HG02970 (cell line): Measurements from ENCODE around the gene KCNA3.

Source experiments
- ATAC-seq: cut with Tn5 transposase; IDR thresholded peaks from one replicate; pipeline ENCODE4 v1.9.1; 2021; ENCODE audit warnings: mild to moderate bottlenecking, moderate library complexity, moderate number of reproducible peaks; ENCODE audit not compliant: unreplicated experiment, low FRiP score

The KCNA3 gene

GRCh38 chr1:110643879-110644472, 30.8 kb downstream of the KCNA3 start:
- ATAC-seq: no peak

GRCh38 chr1:110639724-110640386, 34.9 kb downstream of the KCNA3 start:
- ATAC-seq: no peak

GRCh38 chr1:110638556-110638955, 36.2 kb downstream of the KCNA3 start:
- no peak for ATAC-seq

- ATAC-seq: no peak
Measured at GRCh38 chr1:110638058-110638457, 36.7 kb downstream of the KCNA3 start.

- ATAC-seq: no peak
Measured at GRCh38 chr1:110637475-110637874, 37.3 kb downstream of the KCNA3 start.

GRCh38 chr1:110636149-110636935, 38.4 kb downstream of the KCNA3 start:
- no peak for ATAC-seq

GRCh38 chr1:110635434-110635833, 39.3 kb downstream of the KCNA3 start:
- ATAC-seq: no peak

GRCh38 chr1:110634455-110635311, 40.1 kb downstream of the KCNA3 start:
- peak; percentile 43 for ATAC-seq

GRCh38 chr1:110634086-110634454, 40.7 kb downstream of the KCNA3 start:
- ATAC-seq: no peak

- ATAC-seq: no peak
Measured at GRCh38 chr1:110633646-110634030, 41.1 kb downstream of the KCNA3 start.

GRCh38 chr1:110631836-110632620, 42.7 kb downstream of the KCNA3 start:
- no peak for ATAC-seq

- ATAC-seq: peak; percentile 43
Measured at GRCh38 chr1:110630839-110631663, 43.7 kb downstream of the KCNA3 start.

GRCh38 chr1:110628323-110629105, 46.2 kb downstream of the KCNA3 start:
- no peak for ATAC-seq

- no peak for ATAC-seq
Measured at GRCh38 chr1:110627764-110628163, 47.0 kb downstream of the KCNA3 start.

GRCh38 chr1:110626889-110627288, 47.9 kb downstream of the KCNA3 start:
- no peak for ATAC-seq
